ENCODE data around the gene RPP21. TPM values are rescaled to one million over a fixed set of nuclear protein-coding genes. Genes with fewer than 3 reads are reported as not detected.

The RPP21 gene
- total and polyA plus RNA-seq, 2 of the 8 experiments (the other 6 are each of a cell fraction or from before 2014, with no cell fraction given): 63.0 to 219 TPM

DNA sequence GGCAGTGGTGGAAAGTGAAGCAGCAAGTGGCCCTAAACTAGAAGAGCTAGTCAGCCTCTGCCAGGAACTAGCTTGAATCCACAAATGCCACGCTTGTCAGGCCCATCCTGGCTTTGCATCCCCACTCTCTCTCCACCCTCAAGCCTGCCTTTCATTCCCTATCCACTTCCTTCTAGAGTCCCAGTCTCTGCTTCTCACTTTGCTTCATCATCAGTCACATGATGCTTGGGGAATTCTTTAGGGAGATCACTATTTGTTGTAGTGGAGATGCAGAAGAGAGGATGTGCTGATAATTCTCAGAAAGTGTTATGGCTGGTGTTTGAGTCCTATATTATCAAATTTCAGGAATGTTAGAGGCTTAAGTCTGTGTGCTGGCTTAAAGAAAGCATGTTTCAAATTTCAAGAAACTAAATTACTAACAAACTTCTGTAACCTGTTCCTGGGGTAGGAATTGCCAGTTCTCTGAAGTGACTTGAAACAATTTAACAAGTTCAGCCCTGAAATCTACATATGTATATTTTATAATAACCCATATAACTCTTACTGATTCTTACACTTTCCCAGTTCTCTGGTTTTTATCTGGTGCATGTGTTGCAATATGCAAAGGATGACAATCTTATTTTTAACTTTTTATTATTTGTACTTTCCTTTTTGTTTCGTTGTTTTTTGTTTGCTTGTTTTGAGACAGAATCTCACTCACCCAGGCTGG, 10.7 kb upstream of the RPP21 start:
- WGBS, 2 experiments (ENCODE audit: extremely low coverage in 1 of 2, insufficient coverage in 1 of 2, insufficient read length in 1 of 2, insufficient replicate concordance in 2 of 2, low coverage in 1 of 2, low lambda C conversion rate in 2 of 2, missing lambda C conversion rate in 1 of 2): 89% methylated on average over 2 of the region's 2 CpGs; no CpG with 5 or more reads in 1 of the 2 experiments
- Histone ChIP-seq H3K36me3 (ENCODE audit: control insufficient read depth in 2 of 4, insufficient read depth in 4 of 4, low read length in 3 of 4) (peaks cover 8 to 57% (median 46%) of the 10 kb centered on the region in 4 experiments; a peak in 7 of 8 replicates), H3K9ac (replicated peaks in 1 of 4; ENCODE audit: extremely low read depth in 1 of 4, low read depth in 3 of 4, low read length in 3 of 4) (no peak overlapping the region), H2AK5ac (ENCODE audit: low read depth, low read length) (no peak overlapping the region), H3K4me3 (ENCODE audit: extremely low read depth in 1 of 4, insufficient read depth in 2 of 4, low read depth in 3 of 4, low read length in 4 of 4) (no peak overlapping the region), H3K23ac (ENCODE audit: insufficient read length) (no peak overlapping the region), H3K79me1 (ENCODE audit: low read depth, low read length) (no peaks in the 10 kb centered on the region), H2AFZ (ENCODE audit: low read length) (no peak overlapping the region), H2BK20ac (ENCODE audit: low read length) (no peak overlapping the region), H3K56ac (replicated peaks; ENCODE audit: insufficient read length, low read depth, low read length) (no peak overlapping the region), H2BK5ac (ENCODE audit: low read depth, low read length) (no peak overlapping the region), H3K14ac (ENCODE audit: insufficient read length) (no peak overlapping the region), H3K79me2 (ENCODE audit: control insufficient read depth in 1 of 2, insufficient read depth in 2 of 2, low read length in 2 of 2) (no peaks in the 10 kb centered on the region), H4K5ac (ENCODE audit: insufficient read length, low read depth, low read length) (no peak overlapping the region), H3K9me3 (ENCODE audit: insufficient read depth in 2 of 2, low read depth in 1 of 2, low read length in 1 of 2) (no peaks in the 10 kb centered on the region), H3K18ac (ENCODE audit: extremely low read depth, low read length) (no peak overlapping the region), H2BK120ac (replicated peaks; ENCODE audit: low read depth, low read length) (no peak overlapping the region), H3K27ac (ENCODE audit: low read depth, low read length) (no peak overlapping the region), H4K8ac (ENCODE audit: extremely low read depth, insufficient read depth, low read length) (no peak overlapping the region), H3K4me2 (ENCODE audit: insufficient read depth in 1 of 2, low read depth in 2 of 2, low read length in 2 of 2) (no peak overlapping the region), H4K20me1 (replicated peaks in 1 of 2; ENCODE audit: control insufficient read depth in 1 of 2, insufficient read depth in 2 of 2, low read length in 2 of 2) (peaks cover 0 to 2% of the 10 kb centered on the region in 2 experiments), H3K27me3 (replicated peaks in 1 of 4; ENCODE audit: control insufficient read depth in 3 of 4, extremely low read depth in 1 of 4, insufficient read depth in 3 of 4, low read length in 3 of 4) (no peaks in the 10 kb centered on the region), H3K23me2 (ENCODE audit: low read depth, low read length) (no peaks in the 10 kb centered on the region), H3K4me1 (replicated peaks in 1 of 4; ENCODE audit: control insufficient read depth in 3 of 4, insufficient read depth in 4 of 4, low read length in 3 of 4) (no peaks in the 10 kb centered on the region), H3K4ac (replicated peaks; ENCODE audit: insufficient read length, low read depth, low read length) (no peak overlapping the region), H2BK15ac (ENCODE audit: low read length) (no peak overlapping the region), H2BK12ac (ENCODE audit: low read depth, low read length) (no peak overlapping the region), H4K91ac (replicated peaks; ENCODE audit: insufficient read length, low read length) (no peak overlapping the region)
- FAIRE-seq: no peak
- ChIA-PET CTCF (ENCODE audit: partially characterized antibody) (interaction anchor here (1.6 kb wide), 1 partner anchor 96 kb away, joined by 5 read pairs; no protein-coding TSS in a partner anchor), POLR2A (ENCODE audit: partially characterized antibody) (interaction anchor here (1.0 kb wide), 1 partner anchor 8 kb away, joined by 3 read pairs; no protein-coding TSS in a partner anchor)
- no peak for DNase-seq (ENCODE audit: low read depth in 1 of 2, low spot score in 2 of 2)
- TF ChIP-seq FOSL1 (IDR thresholded peaks at IDR 0.05; ENCODE audit: insufficient read depth, low read depth, low read length) (no peak), KDM1A (IDR thresholded peaks at IDR 0.05; ENCODE audit: borderline replicate concordance, low read length) (no peak), TEAD4 (IDR thresholded peaks at IDR 0.05; ENCODE audit: low read depth, low read length) (no peak), SRF (IDR thresholded peaks at IDR 0.05; ENCODE audit: low read depth, low read length) (no peak), HDAC6 (IDR thresholded peaks at IDR 0.05; ENCODE audit: low read depth, low read length) (no peak), MAFK (IDR thresholded peaks at IDR 0.05; ENCODE audit: low read depth, low read length) (no peak), KDM4A (IDR thresholded peaks at IDR 0.05; ENCODE audit: low read depth, low read length, severe bottlenecking) (no peak), NRF1 (IDR thresholded peaks at IDR 0.05; ENCODE audit: low read depth, low read length) (no peak), BACH1 (IDR thresholded peaks at IDR 0.05; ENCODE audit: low read length) (no peak), JUN (IDR thresholded peaks at IDR 0.05; ENCODE audit: low read depth, low read length) (no peak), RFX5 (IDR thresholded peaks at IDR 0.05; ENCODE audit: borderline replicate concordance, low read depth, low read length) (no peak), EP300 (IDR thresholded peaks at IDR 0.05; ENCODE audit: borderline replicate concordance in 1 of 2, low read depth in 2 of 2, low read length in 2 of 2) (no peak), CREB1 (IDR thresholded peaks at IDR 0.05) (no peak), SAP30 (IDR thresholded peaks at IDR 0.05; ENCODE audit: insufficient read depth, insufficient replicate concordance, low read length) (no peak)

Data from H1 (cell line).